Measurements from ENCODE around the gene NDUFAF4.

DNA sequence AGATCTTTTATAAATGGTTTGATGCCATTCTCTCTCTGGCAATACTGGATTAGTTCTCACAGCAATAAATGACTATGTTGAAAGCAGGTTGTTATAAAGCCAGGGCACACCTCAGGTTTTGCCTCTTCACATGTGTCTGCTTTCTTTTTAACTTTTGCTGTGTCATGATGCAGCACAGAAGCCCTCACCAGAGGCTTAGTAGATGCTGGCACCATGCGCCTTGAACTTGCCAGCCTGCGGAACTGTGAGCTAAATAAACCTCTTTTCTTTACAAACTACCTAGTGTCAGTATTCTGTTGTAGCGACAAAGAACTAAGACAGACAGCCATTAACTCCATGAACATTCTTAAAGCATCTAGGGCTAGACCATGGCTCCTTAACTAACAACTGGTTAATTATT, 45.1 kb downstream of the NDUFAF4 start:
- TF ChIP-seq, protein P1, sequence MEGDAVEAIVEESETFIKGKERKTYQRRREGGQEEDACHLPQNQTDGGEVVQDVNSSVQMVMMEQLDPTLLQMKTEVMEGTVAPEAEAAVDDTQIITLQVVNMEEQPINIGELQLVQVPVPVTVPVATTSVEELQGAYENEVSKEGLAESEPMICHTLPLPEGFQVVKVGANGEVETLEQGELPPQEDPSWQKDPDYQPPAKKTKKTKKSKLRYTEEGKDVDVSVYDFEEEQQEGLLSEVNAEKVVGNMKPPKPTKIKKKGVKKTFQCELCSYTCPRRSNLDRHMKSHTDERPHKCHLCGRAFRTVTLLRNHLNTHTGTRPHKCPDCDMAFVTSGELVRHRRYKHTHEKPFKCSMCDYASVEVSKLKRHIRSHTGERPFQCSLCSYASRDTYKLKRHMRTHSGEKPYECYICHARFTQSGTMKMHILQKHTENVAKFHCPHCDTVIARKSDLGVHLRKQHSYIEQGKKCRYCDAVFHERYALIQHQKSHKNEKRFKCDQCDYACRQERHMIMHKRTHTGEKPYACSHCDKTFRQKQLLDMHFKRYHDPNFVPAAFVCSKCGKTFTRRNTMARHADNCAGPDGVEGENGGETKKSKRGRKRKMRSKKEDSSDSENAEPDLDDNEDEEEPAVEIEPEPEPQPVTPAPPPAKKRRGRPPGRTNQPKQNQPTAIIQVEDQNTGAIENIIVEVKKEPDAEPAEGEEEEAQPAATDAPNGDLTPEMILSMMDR (IDR thresholded peaks at IDR 0.05; ENCODE audit: insufficient read depth, low read depth, low read length), result no peak
- no peak for TF ChIP-seq EZH2 (IDR thresholded peaks at IDR 0.05; ENCODE audit: insufficient read depth, low read length)
